HG02852 (cell line): ENCODE results near the gene CYP4F2.
A peak's percentile ranks its signal among the peaks of the same experiment; 100 is the strongest.
"Not testable (repeated sequence)": the region's sequence is repeated elsewhere in the genome, so short reads cannot be mapped to it uniquely, and the experiment has no call there.

Experiments used
- ATAC-seq: cut with Tn5 transposase; IDR thresholded peaks from one replicate; pipeline ENCODE4 v1.9.1; 2021; ENCODE audit warnings: mild to moderate bottlenecking, moderate library complexity; ENCODE audit not compliant: unreplicated experiment

CYP4F2 gene

GRCh38 chr19:15860522-15860921 lies 37.4 kb downstream of the CYP4F2 start:
- no peak for ATAC-seq

GRCh38 chr19:15859187-15859586 lies 38.7 kb downstream of the CYP4F2 start:
- no peak for ATAC-seq

GRCh38 chr19:15850385-15850784 lies 47.5 kb downstream of the CYP4F2 start:
- ATAC-seq: no peak

- no peak for ATAC-seq
These were observed 51.0 kb downstream of the CYP4F2 start for GRCh38 chr19:15846923-15847322.

- not testable (repeated sequence) for ATAC-seq
These were observed 54.0 kb downstream of the CYP4F2 start for GRCh38 chr19:15843894-15844222.

- ATAC-seq: no peak
These were observed 54.5 kb downstream of the CYP4F2 start for GRCh38 chr19:15843203-15843893.

- no peak for ATAC-seq
These were observed 55.9 kb downstream of the CYP4F2 start for GRCh38 chr19:15841875-15842569.

- ATAC-seq: no peak
These were observed 57.0 kb downstream of the CYP4F2 start for GRCh38 chr19:15840833-15841232.

GRCh38 chr19:15839888-15840287 lies 58.0 kb downstream of the CYP4F2 start:
- not testable (repeated sequence) for ATAC-seq

- no peak for ATAC-seq
These were observed 59.5 kb downstream of the CYP4F2 start for GRCh38 chr19:15838351-15838750.

- ATAC-seq: no peak
These were observed 60.6 kb downstream of the CYP4F2 start for GRCh38 chr19:15837221-15837731.

- ATAC-seq: peak; percentile 95
These were observed 61.3 kb downstream of the CYP4F2 start for GRCh38 chr19:15836330-15837220.

- not testable (repeated sequence) for ATAC-seq
These were observed 62.1 kb downstream of the CYP4F2 start for GRCh38 chr19:15835565-15836329.

GRCh38 chr19:15834232-15834631 lies 63.6 kb downstream of the CYP4F2 start:
- not testable (repeated sequence) for ATAC-seq

GRCh38 chr19:15831626-15832025 lies 66.2 kb downstream of the CYP4F2 start:
- ATAC-seq: no peak

- no peak for ATAC-seq
These were observed 68.1 kb downstream of the CYP4F2 start for GRCh38 chr19:15829786-15830185.

GRCh38 chr19:15829306-15829698 lies 68.6 kb downstream of the CYP4F2 start:
- ATAC-seq: no peak

GRCh38 chr19:15828611-15829305 lies 69.1 kb downstream of the CYP4F2 start:
- ATAC-seq: not testable (repeated sequence)

GRCh38 chr19:15828121-15828610 lies 69.7 kb downstream of the CYP4F2 start:
- no peak for ATAC-seq
